H9 (cell line): Measurements from ENCODE around the gene PLA2G2E. TPM values are rescaled to one million over a fixed set of nuclear protein-coding genes. Genes with fewer than 3 reads are reported as not detected.

Experiments used
- DNase-seq: peaks from one replicate; pipeline ENCODE4 v3.0.0-alpha.2; 2017
- H2AFZ ChIP-seq: one replicate; pipeline ENCODE4 v1.6.1; 2013; ENCODE audit warnings: mild to moderate bottlenecking, low read length, control low read depth, moderate library complexity
- H2AK5ac ChIP-seq: 2 replicates; pipeline ENCODE4 v1.6.1; 2013; ENCODE audit warnings: low read length, control low read depth, mixed read lengths; ENCODE audit not compliant: insufficient read length
- H2BK120ac ChIP-seq: one replicate; pipeline ENCODE4 v1.6.1; 2013; ENCODE audit warnings: low read depth, mild to moderate bottlenecking, low read length, control low read depth, inconsistent platforms; ENCODE audit not compliant: poor library complexity, severe bottlenecking
- H2BK12ac ChIP-seq: 2 replicates; pipeline ENCODE4 v1.6.1; 2013; ENCODE audit warnings: low read length, control low read depth, mixed read lengths, low read depth; ENCODE audit not compliant: insufficient read length
- H2BK15ac ChIP-seq: 2 replicates; pipeline ENCODE4 v1.6.1; 2013; ENCODE audit warnings: low read depth, low read length, control low read depth
- H2BK20ac ChIP-seq: one replicate; pipeline ENCODE4 v1.6.1; 2013; ENCODE audit warnings: low read depth, mild to moderate bottlenecking, low read length, control low read depth, inconsistent platforms; ENCODE audit not compliant: poor library complexity, severe bottlenecking
- H2BK5ac ChIP-seq: 2 replicates; pipeline ENCODE4 v1.6.1; 2013; ENCODE audit warnings: low read length, control low read depth, mixed read lengths; ENCODE audit not compliant: insufficient read length
- H3K14ac ChIP-seq: 2 replicates; pipeline ENCODE4 v1.6.1; 2013; ENCODE audit warnings: low read length, control low read depth; ENCODE audit not compliant: insufficient read depth
- H3K18ac ChIP-seq: 2 replicates; pipeline ENCODE4 v1.6.1; 2013; ENCODE audit warnings: low read depth, mild to moderate bottlenecking, mixed read lengths, low read length, control low read depth; ENCODE audit not compliant: insufficient read length
- H3K23ac ChIP-seq: 2 replicates; pipeline ENCODE4 v1.6.1; 2013; ENCODE audit warnings: low read length, control low read depth, mixed read lengths, low read depth; ENCODE audit not compliant: insufficient read length
- H3K23me2 ChIP-seq: 2 replicates; pipeline ENCODE4 v1.6.1; 2013; ENCODE audit warnings: low read depth, mild to moderate bottlenecking, mixed read lengths, low read length, control low read depth; ENCODE audit not compliant: insufficient read length, poor library complexity, severe bottlenecking
- H3K27ac ChIP-seq: 2 replicates; pipeline ENCODE4 v1.5.1; 2013; ENCODE audit warnings: low read length, control low read depth, mixed read lengths, low read depth; ENCODE audit not compliant: insufficient read length
- H3K27me3 ChIP-seq: 2 replicates; pipeline ENCODE4 v1.6.1; 2013; ENCODE audit warnings: low read length, control low read depth, inconsistent platforms; ENCODE audit not compliant: insufficient read depth
- H3K4ac ChIP-seq: 2 replicates; pipeline ENCODE4 v1.6.1; 2013; ENCODE audit warnings: low read depth, mild to moderate bottlenecking, control low read depth, inconsistent platforms, low read length, moderate library complexity
- H3K4me1 ChIP-seq: 2 replicates; pipeline ENCODE4 v1.6.1; 2013; ENCODE audit warnings: low read length, control low read depth, inconsistent platforms; ENCODE audit not compliant: insufficient read depth
- H3K4me2 ChIP-seq: 2 replicates; pipeline ENCODE4 v1.6.1; 2013; ENCODE audit warnings: low read length, control low read depth, mixed read lengths; ENCODE audit not compliant: insufficient read length, insufficient read depth
- H3K56ac ChIP-seq: 2 replicates; pipeline ENCODE4 v1.6.1; 2013; ENCODE audit warnings: low read depth, mild to moderate bottlenecking, mixed read lengths, low read length, control low read depth; ENCODE audit not compliant: insufficient read length
- H3K79me1 ChIP-seq: 2 replicates; pipeline ENCODE4 v1.6.1; 2013; ENCODE audit warnings: low read depth, mild to moderate bottlenecking, moderate library complexity, low read length, control low read depth, inconsistent platforms; ENCODE audit not compliant: insufficient read depth, poor library complexity, severe bottlenecking
- H3K79me2 ChIP-seq: 2 replicates; pipeline ENCODE4 v1.6.1; 2013; ENCODE audit warnings: low read length, control low read depth, inconsistent platforms; ENCODE audit not compliant: insufficient read depth
- H3K9ac ChIP-seq: 2 replicates; pipeline ENCODE4 v1.6.1; 2013; ENCODE audit warnings: low read length, control low read depth, mixed read lengths; ENCODE audit not compliant: insufficient read length; ENCODE audit errors: extremely low read depth
- H3K9me3 ChIP-seq: one replicate; pipeline ENCODE4 v1.6.1; 2013; ENCODE audit warnings: low read depth, low read length, inconsistent platforms; ENCODE audit not compliant: control insufficient read depth
- H3T11ph ChIP-seq: one replicate; pipeline ENCODE4 v1.6.1; 2013; ENCODE audit warnings: mild to moderate bottlenecking, low read length, control low read depth, inconsistent platforms
- H4K20me1 ChIP-seq: one replicate; pipeline ENCODE4 v1.6.1; 2013; ENCODE audit not compliant: control insufficient read depth, insufficient read length, insufficient read depth
- H4K5ac ChIP-seq: 2 replicates; pipeline ENCODE4 v1.6.1; 2013; ENCODE audit warnings: low read depth, mild to moderate bottlenecking, mixed read lengths, low read length, control low read depth; ENCODE audit not compliant: insufficient read length
- H4K8ac ChIP-seq: replicated peaks from 2 replicates; pipeline ENCODE4 v1.6.1; 2013; ENCODE audit warnings: low read length, control low read depth, mixed read lengths, low read depth; ENCODE audit not compliant: insufficient read length
- H4K91ac ChIP-seq: 2 replicates; pipeline ENCODE4 v1.6.1; 2013; ENCODE audit warnings: low read depth, mild to moderate bottlenecking, moderate library complexity, mixed read lengths, low read length, control low read depth; ENCODE audit not compliant: insufficient read length
- H3K27ac Mint-ChIP-seq, 3 experiments: 2 replicates in 2 of 3; 3 replicates in 1 of 3; pipeline ENCODE4 v1.8.0; 2020 to 2021; ENCODE audit warnings: mixed read lengths in 3 of 3, mild to moderate bottlenecking in 1 of 3, moderate library complexity in 1 of 3
- H3K27me3 Mint-ChIP-seq: 2 replicates; pipeline ENCODE4 v1.8.0; 2021; ENCODE audit warnings: low read depth, mild to moderate bottlenecking, moderate library complexity, mixed read lengths
- H3K36me3 Mint-ChIP-seq, 3 experiments: 2 replicates in 2 of 3; 3 replicates in 1 of 3; pipeline ENCODE4 v1.8.0; 2020 to 2021; ENCODE audit warnings: low read depth in 3 of 3, mixed read lengths in 3 of 3; ENCODE audit not compliant: insufficient read depth in 1 of 3
- H3K4me1 Mint-ChIP-seq, 2 experiments: 2 replicates each; pipeline ENCODE4 v1.8.0; 2020; ENCODE audit warnings: mixed read lengths in 2 of 2
- H3K4me3 Mint-ChIP-seq, 2 experiments: 2 replicates in 1 of 2; 3 replicates in 1 of 2; pipeline ENCODE4 v1.8.0; 2020 to 2021; ENCODE audit warnings: mild to moderate bottlenecking in 2 of 2, mixed read lengths in 2 of 2, moderate library complexity in 1 of 2
- H3K9me3 Mint-ChIP-seq, 2 experiments: 2 replicates in 1 of 2; 3 replicates in 1 of 2; pipeline ENCODE4 v1.8.0; 2020; ENCODE audit warnings: mild to moderate bottlenecking in 2 of 2, mixed read lengths in 2 of 2, moderate library complexity in 1 of 2
- CTCF ChIP-seq: fragments of 200-600 bp; sonication (generic); conservative IDR thresholded peaks from 3 replicates; pipeline ENCODE4 v1.8.0; 2021; ENCODE audit warnings: antibody characterized with exemption, mild to moderate bottlenecking
- WGBS: extraction: QIAGEN DNeasy Blood & Tissue Kit; methylation state at CpG from one replicate; pipeline ENCODE4 v1.1.7; 2013; ENCODE audit warnings: missing lambda C conversion rate, low lambda C conversion rate, mixed read lengths; ENCODE audit not compliant: insufficient read length; ENCODE audit errors: extremely low coverage; 5-methylcytosine and 5-hydroxymethylcytosine counted together
- total RNA-seq: library from RNA; stranded (reverse); gene quantifications from 2 replicates; pipeline ENCODE4 v1.2.1, GENCODE V29; 2021

The PLA2G2E gene
- total RNA-seq, 1 experiment from 2014 or later: not detected

- Mint-ChIP-seq H3K27me3 (peaks cover 23% of the 10 kb centered on the region), H3K4me1 (peaks cover 18 to 21% of the 10 kb centered on the region in 2 experiments), H3K27ac (no peak overlapping the region), H3K4me3 (no peak overlapping the region; a peak in 1 of 5 replicates), H3K9me3 (peaks cover 3 to 26% of the 10 kb centered on the region in 2 experiments; a peak in 4 of 5 replicates), H3K36me3 (peaks cover 0 to 8% (median 4%) of the 10 kb centered on the region in 3 experiments; a peak in 4 of 7 replicates)
- no peaks in the 10 kb centered on the region for H3K9me3 ChIP-seq
- H2AK5ac ChIP-seq: no peak overlapping the region
- no peak overlapping the region for H2BK12ac ChIP-seq
- H4K5ac ChIP-seq: no peak overlapping the region
- H3K23me2 ChIP-seq: no peaks in the 10 kb centered on the region
- no peak overlapping the region for H3K9ac ChIP-seq
- H2AFZ ChIP-seq: no peak overlapping the region
- H3K27ac ChIP-seq: no peak overlapping the region
- no peak overlapping the region for H3T11ph ChIP-seq
- H3K79me2 ChIP-seq: no peaks in the 10 kb centered on the region
- no peak for TF ChIP-seq CTCF
- no CpG with 5 or more reads among the region's 5 CpGs for WGBS
- no peaks in the 10 kb centered on the region; the same call in 1 of the 2 replicates for H3K27me3 ChIP-seq
- H3K56ac ChIP-seq: no peak overlapping the region
- H2BK5ac ChIP-seq: no peak overlapping the region
- no peak overlapping the region for H4K8ac ChIP-seq
- no peak overlapping the region for H4K91ac ChIP-seq
- H3K79me1 ChIP-seq: no peaks in the 10 kb centered on the region
- peak; percentile 53 for DNase-seq
- no peak overlapping the region for H3K18ac ChIP-seq
- H4K20me1 ChIP-seq: no peaks in the 10 kb centered on the region
- H2BK15ac ChIP-seq: no peak overlapping the region
- H3K23ac ChIP-seq: no peak overlapping the region
- no peak overlapping the region for H3K14ac ChIP-seq
- no peak overlapping the region for H3K4ac ChIP-seq
- H3K4me1 ChIP-seq: peaks cover 5% of the 10 kb centered on the region; the same call in 1 of the 2 replicates
- H3K4me2 ChIP-seq: peak overlapping the region; percentile 31
- no peak overlapping the region for H2BK120ac ChIP-seq
- H2BK20ac ChIP-seq: no peak overlapping the region
These were observed 37.2 kb upstream of the PLA2G2E start for GRCh38 chr1:19960591-19960990.
